T47D (cell line): ENCODE measurements around the gene JTB.

ENCODE experiments used
- DNase-seq, 2 experiments: peaks; one replicate each; pipeline versions ENCODE4 v3.0.0 to v3.0.0-alpha.2; 2011 to 2012; ENCODE audit warnings: low read depth in 1 of 2, low spot score in 1 of 2
- JUND ChIP-seq: IDR thresholded peaks from 2 replicates; pipeline ENCODE4 v1.6.1; 2012; ENCODE audit warnings: low read depth
- in situ Hi-C: cut with HindIII; loops from 2 replicates; pipeline ENCODE4 v1.10.0; 2016; ENCODE audit warnings: low sequenced_read_pairs, low pct_unique_long_range_greater_than_20kb

JTB gene

DNA sequence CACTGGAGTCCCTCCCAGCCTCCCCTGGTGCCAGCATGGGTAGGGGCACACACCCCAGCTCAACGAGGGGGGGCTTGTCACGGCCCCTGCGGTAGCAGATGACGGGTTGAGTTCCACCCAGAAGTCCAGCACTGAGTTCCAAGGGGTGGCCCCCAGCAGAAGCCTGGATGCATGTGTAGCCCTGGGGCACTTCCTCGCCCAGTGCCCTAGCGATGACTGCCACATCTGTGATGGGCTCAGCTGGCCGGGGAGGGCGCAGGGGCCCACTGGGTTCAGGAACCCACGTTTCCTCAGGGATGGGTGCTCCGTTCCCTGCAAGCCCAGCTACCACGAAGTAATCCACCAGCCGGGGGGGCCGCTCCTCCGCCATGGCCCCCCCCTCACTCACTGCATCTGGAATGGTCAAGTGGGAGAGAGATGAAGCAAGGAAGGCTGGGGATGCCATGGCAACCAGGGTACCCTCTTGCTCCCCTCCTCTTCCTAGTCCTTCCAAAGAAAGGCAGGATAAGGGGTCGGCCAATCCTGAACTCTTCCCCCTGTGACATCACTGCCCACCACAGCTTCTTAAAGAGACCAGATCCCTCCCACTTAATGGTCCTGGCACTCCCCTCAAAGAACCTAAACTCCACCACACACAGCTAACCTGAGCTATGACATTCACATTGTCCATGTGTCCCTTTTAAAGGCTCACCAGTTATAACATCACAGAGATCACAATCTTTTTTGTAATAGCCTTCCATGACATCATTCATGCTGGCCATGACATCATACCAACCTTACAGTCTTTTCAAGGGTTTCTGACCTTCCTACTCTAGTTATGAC is 33.3 kb downstream of the JTB start:
- no peak for DNase-seq
- TF ChIP-seq JUND: no peak
- in situ Hi-C loops: no loop called here

DNA sequence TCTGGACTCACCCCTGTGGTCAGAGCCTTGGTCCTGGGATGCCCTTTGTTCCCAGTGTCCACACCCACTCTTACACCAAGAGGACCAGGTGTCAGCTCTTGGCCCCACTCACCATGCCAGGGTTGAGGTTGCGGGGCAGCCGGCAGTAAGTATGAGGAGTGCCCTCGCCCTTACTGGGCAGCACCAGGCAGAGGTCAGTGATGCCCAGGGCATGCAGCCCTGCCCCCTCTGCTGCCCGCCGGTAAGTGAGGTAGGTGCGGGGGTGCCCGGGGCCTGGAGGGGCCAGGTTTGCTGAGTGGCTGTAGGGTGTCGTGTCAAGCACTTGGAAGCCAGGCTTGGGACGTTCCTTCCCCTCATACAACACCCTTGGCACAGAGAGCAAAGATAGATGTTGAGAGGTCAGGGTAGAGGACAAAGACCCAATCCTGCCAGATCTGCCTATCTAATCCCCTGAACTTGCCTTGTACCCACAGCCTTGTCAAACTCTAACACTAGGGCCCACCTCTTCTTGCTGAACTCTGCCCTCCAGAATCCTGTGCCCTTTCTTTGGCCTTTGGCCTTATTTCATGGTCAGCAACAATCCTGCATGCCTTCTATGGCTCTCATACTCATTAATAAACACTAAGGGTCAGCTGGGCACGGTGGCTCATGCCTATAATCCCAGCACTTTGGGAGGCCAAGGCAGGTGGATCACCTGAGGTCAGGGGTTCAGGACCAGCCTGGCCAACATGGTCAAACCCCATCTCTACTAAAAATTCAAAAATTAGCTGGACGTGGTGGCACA is 34.5 kb downstream of the JTB start:
- TF ChIP-seq JUND: no peak
- DNase-seq: no peak
- in situ Hi-C loops: no loop called here

GRCh38 chr1:153941826-153942725 is 35.4 kb downstream of the JTB start:
- no peak for TF ChIP-seq JUND
- no peak for DNase-seq
- in situ Hi-C loops: no loop called here

GRCh38 chr1:153940756-153941155 is 36.7 kb downstream of the JTB start:
- no peak for TF ChIP-seq JUND
- no peak for DNase-seq
- in situ Hi-C loops: no loop called here

GRCh38 chr1:153939476-153939875 is 38.0 kb downstream of the JTB start:
- TF ChIP-seq JUND: no peak
- no peak for DNase-seq
- in situ Hi-C loops: no loop called here

DNA sequence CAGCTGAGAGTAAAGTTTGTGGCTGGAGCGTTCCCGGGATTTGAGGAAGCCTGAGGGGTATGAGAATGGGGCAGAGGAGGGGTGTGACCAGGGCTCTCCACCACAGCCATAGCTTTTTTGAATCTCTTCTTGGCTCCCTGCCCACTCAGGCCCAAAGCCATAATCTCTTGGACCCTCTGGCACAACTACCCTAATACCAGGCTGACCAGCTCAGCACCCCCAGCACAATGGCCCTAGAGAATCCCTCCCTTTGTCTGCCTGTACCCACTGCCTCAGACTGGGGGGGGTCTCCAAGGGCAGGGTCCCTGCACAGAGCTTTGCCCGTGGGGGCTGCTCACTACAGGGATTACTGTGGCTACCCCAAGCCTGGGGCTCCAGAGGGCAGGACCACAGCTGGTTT is 38.5 kb downstream of the JTB start:
- in situ Hi-C loops: no loop called here
- no peak for TF ChIP-seq JUND
- DNase-seq: no peak

- no peak for DNase-seq
- in situ Hi-C loops: no loop called here
- TF ChIP-seq JUND: no peak
These were observed 40.1 kb downstream of the JTB start for GRCh38 chr1:153937331-153937730.

DNA sequence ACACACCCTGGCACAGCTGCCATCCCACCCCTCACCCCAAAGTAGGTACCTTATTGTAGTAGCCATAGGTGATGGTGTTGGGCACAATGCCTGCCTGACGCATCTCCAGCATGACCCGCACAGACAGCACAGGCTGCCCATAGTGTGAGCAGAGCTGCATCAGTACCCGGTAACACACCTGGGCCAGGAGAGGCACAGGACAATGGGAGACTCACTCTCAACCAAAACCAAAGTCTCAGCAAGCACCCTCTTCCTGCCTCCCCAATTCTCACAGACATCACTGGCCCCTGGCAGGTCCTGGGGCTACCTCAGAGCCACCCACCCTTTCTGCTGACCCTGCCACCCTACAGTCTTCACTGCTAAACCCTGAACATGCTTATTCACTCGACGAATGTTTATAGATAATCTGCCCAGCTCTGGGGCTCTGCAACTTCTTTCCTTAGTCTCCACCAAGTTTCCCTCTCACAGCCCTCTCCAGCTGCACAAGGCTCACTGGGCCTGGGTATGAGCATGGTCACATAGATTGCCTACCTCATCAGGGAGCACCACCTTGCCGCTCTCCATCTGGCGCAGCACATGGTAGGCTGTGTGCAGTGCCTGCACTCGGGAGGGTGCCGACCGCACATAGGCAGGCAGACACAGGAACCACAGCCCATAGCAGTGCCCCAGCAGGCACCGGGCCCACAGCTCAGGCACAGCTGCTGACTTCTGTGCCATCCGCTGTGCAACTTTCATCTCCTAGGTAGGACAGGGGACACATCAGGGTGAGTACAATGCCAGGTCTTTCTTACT is 41.3 kb downstream of the JTB start:
- DNase-seq: no peak
- in situ Hi-C loops: no loop called here
- TF ChIP-seq JUND: no peak

DNA sequence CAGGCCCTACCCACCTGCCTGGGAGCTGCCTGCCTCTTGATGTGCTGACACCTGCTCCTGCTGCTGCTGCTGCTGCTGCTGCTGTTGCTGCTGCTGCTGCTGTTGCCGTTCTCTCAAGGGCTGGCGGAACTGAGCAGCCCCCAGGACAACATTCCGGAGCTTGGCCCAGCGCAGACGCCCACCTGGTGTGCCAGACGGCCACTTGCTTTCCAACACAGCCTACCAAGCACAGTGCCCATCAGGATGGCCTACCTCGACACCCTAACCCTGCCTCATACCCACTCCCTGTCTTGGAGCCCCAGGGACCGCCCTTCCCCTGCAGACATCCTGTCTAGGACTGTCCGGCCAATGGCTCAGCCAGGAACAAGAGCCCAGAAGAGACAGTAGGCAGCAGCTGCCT is 42.7 kb downstream of the JTB start:
- TF ChIP-seq JUND: no peak
- no peak for DNase-seq
- in situ Hi-C loops: no loop called here

DNA sequence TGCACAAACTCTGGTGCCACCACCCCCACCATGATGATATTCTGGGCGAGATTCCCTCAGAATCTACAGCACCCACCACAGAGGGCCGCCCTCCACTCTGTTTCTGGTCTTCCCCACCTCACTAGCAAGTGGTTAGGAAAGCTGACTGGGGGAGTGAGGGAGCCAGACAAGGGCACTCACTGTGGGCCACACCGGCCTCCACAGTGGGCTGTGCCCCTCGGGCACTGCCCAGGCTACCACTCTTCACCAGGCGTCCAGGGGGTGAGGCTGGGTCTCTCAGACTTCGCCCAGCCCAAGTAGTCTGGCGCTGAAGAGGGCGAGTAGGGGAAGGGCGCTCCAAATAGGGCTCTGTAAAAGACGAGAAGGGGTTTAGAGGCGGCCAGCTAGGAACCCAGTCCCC is 43.5 kb downstream of the JTB start:
- DNase-seq: no peak
- in situ Hi-C loops: no loop called here
- no peak for TF ChIP-seq JUND

GRCh38 chr1:153933430-153933829 is 44.0 kb downstream of the JTB start:
- no peak for DNase-seq
- no peak for TF ChIP-seq JUND
- in situ Hi-C loops: no loop called here
